ENCODE data around the gene NCOA6.

Gene NCOA6

DNA sequence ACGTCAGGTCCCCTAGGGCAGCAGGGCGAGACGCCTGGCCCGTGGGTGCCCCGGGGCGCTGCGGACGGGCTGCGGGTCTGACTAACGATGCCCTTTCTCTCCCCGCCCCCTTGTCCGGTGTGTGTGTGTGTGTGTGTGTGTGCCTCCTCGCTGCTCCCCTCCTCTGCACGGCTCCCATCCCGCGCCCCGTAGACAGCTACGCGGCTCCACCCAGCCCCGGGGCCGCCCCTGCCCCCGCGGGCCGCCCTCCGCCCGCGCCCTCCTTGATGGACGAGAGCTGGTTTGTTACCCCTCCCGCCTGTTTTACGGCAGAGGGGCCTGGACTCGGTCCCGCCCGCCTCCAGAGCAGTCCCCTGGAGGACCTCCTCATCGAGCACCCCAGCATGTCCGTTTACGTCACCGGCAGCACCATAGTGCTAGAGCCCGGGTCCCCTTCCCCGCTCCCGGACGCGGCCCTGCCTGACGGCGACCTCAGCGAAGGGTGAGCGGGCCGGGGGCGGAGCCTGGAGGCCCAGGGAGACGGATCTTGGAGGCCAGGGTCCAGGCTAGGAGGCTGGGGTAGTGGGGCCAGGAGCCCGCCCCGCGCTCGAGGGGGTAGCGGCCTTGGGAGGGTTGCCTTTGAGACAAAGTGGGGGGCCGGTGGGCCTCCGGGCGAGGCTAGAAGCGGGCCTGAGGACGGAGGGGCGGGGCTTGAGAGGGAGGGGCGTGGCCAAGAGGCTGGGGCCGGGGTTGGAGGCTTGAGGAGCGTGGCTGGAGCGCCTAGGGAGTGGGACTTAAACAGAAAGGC, 116.2 kb downstream of the NCOA6 start:
- DNase-seq (ENCODE audit: low read depth) = no peak
- peak overlapping the region; percentile 48 for H3K4me3 ChIP-seq (ENCODE audit: low read depth, low read length)
- TF ChIP-seq, protein P1, sequence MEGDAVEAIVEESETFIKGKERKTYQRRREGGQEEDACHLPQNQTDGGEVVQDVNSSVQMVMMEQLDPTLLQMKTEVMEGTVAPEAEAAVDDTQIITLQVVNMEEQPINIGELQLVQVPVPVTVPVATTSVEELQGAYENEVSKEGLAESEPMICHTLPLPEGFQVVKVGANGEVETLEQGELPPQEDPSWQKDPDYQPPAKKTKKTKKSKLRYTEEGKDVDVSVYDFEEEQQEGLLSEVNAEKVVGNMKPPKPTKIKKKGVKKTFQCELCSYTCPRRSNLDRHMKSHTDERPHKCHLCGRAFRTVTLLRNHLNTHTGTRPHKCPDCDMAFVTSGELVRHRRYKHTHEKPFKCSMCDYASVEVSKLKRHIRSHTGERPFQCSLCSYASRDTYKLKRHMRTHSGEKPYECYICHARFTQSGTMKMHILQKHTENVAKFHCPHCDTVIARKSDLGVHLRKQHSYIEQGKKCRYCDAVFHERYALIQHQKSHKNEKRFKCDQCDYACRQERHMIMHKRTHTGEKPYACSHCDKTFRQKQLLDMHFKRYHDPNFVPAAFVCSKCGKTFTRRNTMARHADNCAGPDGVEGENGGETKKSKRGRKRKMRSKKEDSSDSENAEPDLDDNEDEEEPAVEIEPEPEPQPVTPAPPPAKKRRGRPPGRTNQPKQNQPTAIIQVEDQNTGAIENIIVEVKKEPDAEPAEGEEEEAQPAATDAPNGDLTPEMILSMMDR (IDR thresholded peaks at IDR 0.05; ENCODE audit: control insufficient read depth, extremely low read depth, insufficient read depth) = no peak

DNA sequence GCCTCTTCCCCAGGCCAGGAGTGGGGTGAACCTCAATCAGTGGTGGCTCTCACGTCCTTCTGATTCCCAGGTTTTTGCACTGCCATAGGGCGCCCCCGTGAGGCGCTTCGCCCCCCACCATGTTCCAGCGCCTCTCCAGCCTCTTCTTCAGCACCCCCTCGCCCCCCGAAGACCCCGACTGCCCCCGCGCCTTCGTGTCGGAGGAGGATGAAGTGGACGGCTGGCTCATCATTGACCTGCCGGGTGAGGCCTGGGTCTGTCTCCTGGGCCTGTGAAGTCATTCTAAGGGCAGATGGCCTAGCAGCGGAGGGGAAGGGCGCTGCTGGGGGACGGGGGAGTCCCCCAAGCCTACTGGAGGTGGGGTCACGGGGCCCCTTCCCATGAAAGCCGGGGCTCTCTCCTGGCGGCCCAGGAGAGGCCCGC, 116.8 kb downstream of the NCOA6 start:
- H3K4me3 ChIP-seq (ENCODE audit: low read depth, low read length) = no peak overlapping the region
- TF ChIP-seq, protein P1 (IDR thresholded peaks at IDR 0.05; ENCODE audit: control insufficient read depth, extremely low read depth, insufficient read depth) = peak; percentile 46
- no peak for DNase-seq (ENCODE audit: low read depth)

DNA sequence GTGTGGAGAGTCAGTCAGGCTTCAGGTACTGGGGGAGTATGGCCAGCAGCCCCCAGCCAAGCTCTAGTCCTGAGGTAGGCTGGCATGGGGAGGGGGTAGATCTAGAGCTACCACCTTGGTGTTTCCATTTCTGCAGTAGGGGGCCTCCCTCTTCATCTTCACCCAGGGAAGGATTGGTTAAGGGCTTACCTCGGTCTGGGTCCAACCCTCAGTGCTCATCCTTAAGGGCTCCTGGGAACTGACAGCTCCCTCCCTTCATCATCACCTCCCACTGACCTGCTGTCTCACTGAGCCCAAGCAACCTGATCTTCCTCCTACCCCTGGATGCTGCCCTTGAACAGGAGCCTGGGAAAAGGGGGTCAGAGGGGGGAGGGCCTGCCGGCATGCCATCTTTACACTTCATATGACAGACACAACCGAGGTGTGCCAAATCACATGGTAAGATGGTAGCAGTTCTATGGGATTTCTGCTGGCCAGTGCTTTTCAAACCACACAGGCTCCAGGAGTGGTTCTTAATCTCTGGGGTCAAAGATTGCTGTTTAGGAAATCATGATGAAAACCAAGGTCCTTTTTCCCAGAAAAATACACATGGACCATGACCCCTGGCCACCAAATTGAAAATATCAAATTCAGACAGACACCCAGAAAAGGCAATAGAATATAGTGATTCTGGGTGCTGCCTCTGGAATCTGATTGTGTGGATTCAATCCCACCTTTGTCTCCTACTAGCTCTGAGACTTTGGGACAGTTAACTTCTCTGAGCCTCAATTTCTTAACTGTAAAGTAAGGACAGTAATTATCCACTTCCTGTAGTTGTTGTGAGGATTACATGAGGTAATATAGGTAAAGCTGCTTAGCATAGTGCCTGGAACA, 118.3 kb downstream of the NCOA6 start:
- no peak overlapping the region for H3K4me3 ChIP-seq (ENCODE audit: low read depth, low read length)
- TF ChIP-seq, protein P1 (IDR thresholded peaks at IDR 0.05; ENCODE audit: control insufficient read depth, extremely low read depth, insufficient read depth) = no peak
- no peak for DNase-seq (ENCODE audit: low read depth)

DNA sequence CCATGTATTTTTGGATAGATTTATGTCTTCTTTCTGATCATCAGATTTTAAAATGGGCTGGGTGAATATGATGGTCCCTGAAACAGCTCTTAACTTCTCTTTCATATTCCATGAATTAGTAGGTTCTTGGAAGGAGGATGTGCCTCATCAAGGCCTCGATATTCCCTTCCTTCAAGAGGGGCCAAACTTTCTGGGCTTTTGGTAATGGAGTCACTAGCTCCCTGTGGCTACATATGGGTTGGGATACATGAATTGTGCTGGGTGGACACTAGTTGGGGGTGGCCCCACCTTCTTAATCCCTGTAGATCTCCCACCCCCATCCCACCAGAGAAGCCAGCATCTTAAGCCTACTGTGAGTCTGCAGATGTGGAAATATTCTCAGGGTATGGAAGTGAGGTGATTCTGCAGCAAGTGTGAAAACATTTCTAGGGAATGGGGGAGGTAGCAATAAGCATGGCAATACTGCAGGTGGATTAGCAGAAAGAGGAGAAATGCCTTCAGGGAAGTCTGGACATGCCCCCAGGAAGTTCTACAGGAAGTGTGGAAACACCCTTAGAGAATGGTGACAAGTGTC, 119.1 kb downstream of the NCOA6 start:
- DNase-seq (ENCODE audit: low read depth) = no peak
- no peak overlapping the region for H3K4me3 ChIP-seq (ENCODE audit: low read depth, low read length)
- TF ChIP-seq, protein P1 (IDR thresholded peaks at IDR 0.05; ENCODE audit: control insufficient read depth, extremely low read depth, insufficient read depth) = no peak

DNA sequence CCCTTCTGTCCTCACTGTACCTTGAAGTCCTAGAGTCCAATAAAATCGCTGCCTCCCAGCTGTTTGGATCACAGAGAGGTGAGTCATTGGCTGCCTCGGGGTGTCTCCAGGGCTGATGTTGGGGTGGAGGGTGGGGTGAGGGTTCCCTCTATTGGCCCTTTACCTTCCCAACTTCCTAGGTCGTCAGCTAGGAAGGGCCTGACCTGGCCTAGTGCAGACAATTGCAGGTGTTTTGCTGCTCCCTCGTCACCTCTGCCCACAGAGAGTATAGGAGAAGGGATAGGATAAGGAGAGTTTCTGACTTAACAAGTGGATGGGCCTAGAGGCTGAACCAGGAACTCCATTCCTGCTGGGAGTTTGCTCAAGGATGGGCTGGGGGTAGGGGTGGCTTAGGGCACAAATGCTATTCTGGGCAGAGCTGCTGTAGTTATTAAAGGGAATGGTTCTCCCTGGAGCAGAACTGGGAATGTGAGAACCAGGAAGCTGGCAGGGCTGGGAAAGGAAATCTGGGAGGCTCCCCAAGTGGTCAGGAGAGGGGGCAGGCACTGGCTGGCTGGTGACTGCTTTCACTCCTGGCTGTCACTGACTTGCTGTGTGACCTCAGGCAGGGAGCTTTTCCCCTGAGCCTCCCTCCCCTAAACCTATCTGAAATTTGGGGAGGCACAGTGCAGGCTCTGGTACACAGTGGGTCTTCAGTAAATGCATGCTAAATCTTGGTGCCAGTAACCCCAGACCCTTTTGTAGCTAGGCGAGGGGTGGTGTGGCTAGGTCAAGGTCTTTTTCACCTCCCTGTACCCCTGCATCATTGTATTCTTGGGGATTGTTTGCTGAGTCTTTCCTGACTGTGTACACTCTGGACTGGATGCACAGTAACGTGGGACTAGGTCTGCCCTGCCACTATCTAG, 119.8 kb downstream of the NCOA6 start:
- H3K4me3 ChIP-seq (ENCODE audit: low read depth, low read length) = peak overlapping the region; percentile 91
- TF ChIP-seq, protein P1 (IDR thresholded peaks at IDR 0.05; ENCODE audit: control insufficient read depth, extremely low read depth, insufficient read depth) = no peak; the same call in 1 of the 2 replicates
- DNase-seq (ENCODE audit: low read depth) = no peak

DNA sequence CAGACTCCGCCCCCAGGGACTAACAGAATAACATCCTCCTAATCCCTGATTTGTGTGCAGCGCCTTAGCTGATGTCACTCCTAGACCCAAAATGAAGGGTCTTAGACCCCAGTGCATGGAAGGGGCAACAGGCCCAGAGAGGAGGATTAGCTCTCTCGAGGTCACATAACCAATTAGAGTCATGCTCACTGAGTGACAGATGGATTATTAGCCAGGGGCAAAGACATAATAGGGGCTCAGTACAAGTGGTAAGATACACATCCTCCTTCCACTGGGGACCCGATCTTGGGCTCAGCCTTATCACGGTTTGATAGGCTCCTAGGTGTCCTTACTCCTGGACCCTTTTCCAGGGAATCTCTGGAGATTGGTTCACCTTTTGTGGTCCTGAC, 120.4 kb downstream of the NCOA6 start:
- TF ChIP-seq, protein P1 (IDR thresholded peaks at IDR 0.05; ENCODE audit: control insufficient read depth, extremely low read depth, insufficient read depth) = no peak
- peak overlapping the region; percentile 91 for H3K4me3 ChIP-seq (ENCODE audit: low read depth, low read length)
- no peak for DNase-seq (ENCODE audit: low read depth)

Data from LNCaP clone FGC (cell line).